NCI-H774 (cell line): Measurements from ENCODE around the gene HOOK2.
"Not testable (repeated sequence)": the region's sequence is repeated elsewhere in the genome, so short reads cannot be mapped to it uniquely, and the experiment has no call there.

ENCODE experiments used
- DNase-seq: peaks from one replicate; lab custom pipeline; 2025; lab: John Stamatoyannopoulos, UW

HOOK2 gene

GRCh38 chr19:12774588-12775555 is at the start of gene HOOK2:
HOOK2 (minus strand) TSS chr19:12775552; CDS start chr19:12775449, 103 bp downstream.
- DNase-seq, result peak; percentile 86

- no peak for DNase-seq
Measured at GRCh38 chr19:12821761-12822160, 46.4 kb upstream of the HOOK2 start.

- DNase-seq, result not testable (repeated sequence)
Measured at GRCh38 chr19:12817810-12818209, 42.5 kb upstream of the HOOK2 start.

GRCh38 chr19:12817188-12817587 is 41.8 kb upstream of the HOOK2 start:
- not testable (repeated sequence) for DNase-seq

DNA sequence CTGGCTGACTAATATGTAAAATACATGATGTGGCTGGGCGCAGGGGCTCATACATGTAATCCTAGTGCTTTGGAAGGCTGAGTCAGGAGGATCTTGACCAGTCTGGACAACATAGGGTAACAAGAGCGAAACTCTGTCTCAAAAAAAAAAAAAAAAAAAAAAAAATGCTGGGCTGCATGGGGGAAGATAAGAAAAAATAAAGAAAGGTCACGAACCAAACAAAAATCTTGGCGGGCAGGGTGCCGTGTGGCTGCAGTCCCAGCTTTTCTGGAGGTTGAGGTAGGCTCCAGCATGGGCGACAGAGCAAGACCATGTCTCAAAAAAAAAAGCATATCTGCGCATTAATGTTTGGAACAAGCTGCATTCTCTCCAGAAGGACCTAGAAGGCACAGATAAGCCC is 39.7 kb upstream of the HOOK2 start:
- no peak for DNase-seq

GRCh38 chr19:12806242-12807081 is 31.1 kb upstream of the HOOK2 start, which contains the start of gene RNASEH2A:
RNASEH2A (plus strand) TSS chr19:12806584; CDS start chr19:12806674, 90 bp downstream.
- DNase-seq, result peak; percentile 86

DNA sequence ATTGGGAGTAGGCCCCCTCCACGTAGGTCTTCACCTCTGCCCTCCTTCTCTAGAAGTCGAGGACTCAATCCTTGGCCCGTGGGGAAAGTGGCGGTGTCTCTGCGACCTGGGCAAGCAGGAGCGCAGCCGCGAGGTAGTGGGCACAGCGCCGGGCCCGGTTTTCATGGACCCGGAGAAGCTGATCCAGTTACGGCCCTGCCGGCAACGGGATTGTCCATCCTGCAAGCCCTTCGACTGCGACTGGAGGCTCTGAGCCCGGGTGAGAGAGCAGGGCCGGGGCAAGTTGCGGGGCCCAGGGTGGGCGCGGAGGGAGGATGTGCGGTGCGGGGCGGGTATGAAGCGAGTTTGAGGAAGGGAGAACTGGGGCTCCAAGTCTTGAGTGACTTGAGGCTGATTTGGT is 28.7 kb upstream of the HOOK2 start:
- DNase-seq, result no peak

DNA sequence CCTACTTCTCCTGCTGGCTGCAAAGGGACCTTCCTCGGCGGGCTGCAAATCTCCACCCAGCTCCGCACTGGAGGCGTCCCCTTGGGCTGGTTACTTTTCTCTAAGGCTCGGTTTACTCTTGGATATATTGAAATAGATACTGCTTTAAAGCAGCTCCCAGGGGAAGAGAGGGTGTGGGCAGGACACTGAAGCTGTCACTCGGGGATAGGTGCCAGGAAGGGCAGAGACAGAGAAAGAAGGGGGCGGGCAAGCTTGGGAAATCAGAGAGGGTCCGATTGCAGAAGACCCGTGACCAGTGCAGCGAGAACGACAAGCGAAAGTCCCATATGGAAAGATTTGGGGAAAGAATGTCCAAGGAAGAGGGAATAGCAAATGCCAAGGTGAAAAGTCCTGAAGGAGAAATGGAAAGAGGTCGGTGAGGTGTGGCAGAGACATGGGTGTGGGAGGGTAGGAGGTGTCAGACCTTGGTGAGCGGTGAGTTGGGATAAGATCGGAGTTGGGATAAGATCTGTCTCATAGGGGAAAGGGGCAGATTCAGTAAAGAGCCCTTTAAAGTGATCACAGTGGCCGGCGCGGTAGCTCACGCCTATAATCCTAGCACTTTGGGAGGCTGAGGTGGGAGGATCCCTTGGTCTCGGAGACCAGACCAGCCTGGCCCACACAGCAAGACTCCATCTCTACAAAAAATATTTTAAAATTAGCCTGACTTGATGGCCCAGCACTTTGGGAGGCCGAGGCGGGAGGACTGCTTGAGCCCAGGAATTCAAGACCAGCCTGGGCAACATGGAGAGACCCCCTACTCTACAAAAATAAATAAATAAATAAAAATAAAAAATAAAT is 27.1 kb upstream of the HOOK2 start:
- no peak for DNase-seq

DNA sequence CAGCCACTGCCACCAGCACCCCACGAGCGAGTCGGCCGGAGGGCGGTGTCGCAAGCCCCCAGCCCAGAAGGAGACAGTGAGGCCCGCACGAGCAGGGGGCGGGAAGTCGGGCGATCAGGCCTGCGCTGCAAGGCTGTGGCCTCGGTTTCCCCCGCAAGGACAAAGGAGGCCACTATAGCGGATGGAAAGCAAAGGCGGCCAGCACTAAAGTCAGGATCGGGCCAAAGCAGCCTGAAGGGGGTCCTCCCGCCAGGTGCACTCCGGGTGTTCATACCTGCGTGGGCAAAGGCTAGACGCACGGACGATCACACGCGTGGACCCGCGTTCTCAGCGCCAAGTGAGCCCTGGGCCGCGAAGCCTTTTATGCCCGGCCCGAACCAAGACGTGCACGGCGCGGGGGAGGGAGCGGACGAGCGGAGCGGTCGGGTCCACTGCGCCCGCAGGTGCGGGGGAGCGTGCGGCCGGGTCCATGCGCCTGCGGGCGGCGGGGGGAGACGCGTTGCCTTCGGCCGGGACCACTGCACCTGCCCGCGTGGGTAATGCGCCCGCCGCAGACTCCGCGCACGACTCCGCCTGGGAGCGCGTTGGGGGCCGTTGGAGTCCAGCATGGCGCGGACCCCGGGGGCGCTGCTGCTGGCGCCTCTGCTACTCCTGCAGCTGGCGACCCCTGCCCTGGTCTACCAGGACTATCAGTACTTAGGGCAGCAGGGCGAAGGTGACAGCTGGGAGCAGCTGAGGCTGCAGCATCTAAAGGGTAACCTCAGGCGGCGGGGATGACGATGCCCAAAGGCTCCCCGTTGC is 26.3 kb upstream of the HOOK2 start, which contains the start of the genes PRDX2 and THSD8:
Gene PRDX2, minus strand, starts transcription at position 335 of the 801 bp plus-strand sequence. CDS start 539 bp downstream, outside the sequence.
Gene THSD8, plus strand, starts transcription at position 604 of the 801 bp plus-strand sequence. Its CDS starts 3 bp downstream, at position 607.
- peak; percentile 82 for DNase-seq

- DNase-seq, result no peak
Measured at GRCh38 chr19:12800923-12801465, 25.6 kb upstream of the HOOK2 start.

DNA sequence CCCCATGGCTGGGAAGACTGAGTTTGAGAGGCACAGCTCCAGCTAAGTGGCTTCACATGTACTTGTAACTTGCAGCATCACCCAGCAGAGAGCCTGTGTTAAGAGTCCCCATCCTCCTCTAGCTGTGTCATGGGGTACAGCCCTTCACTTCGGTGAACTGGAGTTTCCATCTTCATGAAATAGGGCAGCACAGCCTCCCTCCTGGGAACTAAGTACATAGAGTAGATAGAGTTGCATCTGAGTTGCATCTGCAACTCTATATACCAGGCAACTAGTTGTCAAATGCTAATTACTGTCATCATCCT is 25.1 kb upstream of the HOOK2 start:
- no peak for DNase-seq

- no peak for DNase-seq
Measured at GRCh38 chr19:12799742-12800465, 24.6 kb upstream of the HOOK2 start.

GRCh38 chr19:12797607-12798006 is 22.3 kb upstream of the HOOK2 start:
- DNase-seq, result not testable (repeated sequence)

GRCh38 chr19:12797141-12797587 is 21.8 kb upstream of the HOOK2 start:
- DNase-seq, result no peak

- peak; percentile 61 for DNase-seq
Measured at GRCh38 chr19:12796146-12797071, 21.1 kb upstream of the HOOK2 start.

DNA sequence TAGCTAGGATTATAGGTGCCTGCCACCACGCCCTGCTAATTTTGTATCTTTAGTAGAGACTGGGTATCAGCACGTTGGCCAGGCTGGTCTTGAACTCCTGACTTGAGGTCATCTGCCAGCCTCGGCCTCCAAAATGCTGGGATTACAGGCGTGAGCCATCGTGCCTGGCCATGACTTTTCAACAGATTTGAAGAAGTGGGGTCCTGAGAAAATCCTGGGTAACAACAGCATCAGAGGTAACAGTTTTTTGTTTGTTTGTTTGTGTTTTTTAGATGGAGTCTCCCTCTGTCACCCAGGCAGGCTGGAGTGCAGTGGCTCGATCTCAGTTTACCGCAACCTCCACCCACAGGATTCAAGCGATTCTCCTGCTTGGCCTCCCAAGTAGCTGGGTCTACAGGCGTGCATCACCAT is 19.6 kb upstream of the HOOK2 start:
- no peak for DNase-seq

- no peak for DNase-seq
Measured at GRCh38 chr19:12794196-12794941, 19.0 kb upstream of the HOOK2 start.
